AG04449 (cell line): Measurements from ENCODE around the gene CCDC187.

Experiments
- CTCF ChIA-PET: fragments of 350-600 bp; formaldehyde crosslinking; extraction: SDS; loops from one replicate; lab custom pipeline; 2021; ENCODE audit warnings: antibody characterized with exemption; lab: Yijun Ruan, JAX
- POLR2A ChIA-PET: fragments of 400-600, 350-600 bp; formaldehyde crosslinking; extraction: SDS; loops from one replicate; lab custom pipeline; 2020; ENCODE audit warnings: antibody characterized with exemption, inconsistent platforms; lab: Yijun Ruan, JAX
- DNase-seq: peaks from one replicate; pipeline ENCODE4 v3.0.0-alpha.2; 2010; ENCODE audit warnings: low read depth, low spot score
- H3K4me3 ChIP-seq: 2 replicates; pipeline ENCODE4 v1.5.1; 2011; ENCODE audit warnings: low read depth, mild to moderate bottlenecking, control low read depth, low read length
- CTCF ChIP-seq: IDR thresholded peaks from one replicate; pipeline ENCODE4 v1.5.1; 2011; ENCODE audit warnings: mild to moderate bottlenecking, moderate library complexity, low read length, control low read depth, inconsistent platforms; ENCODE audit not compliant: insufficient read depth; ENCODE audit errors: missing control alignments

CCDC187 gene

DNA sequence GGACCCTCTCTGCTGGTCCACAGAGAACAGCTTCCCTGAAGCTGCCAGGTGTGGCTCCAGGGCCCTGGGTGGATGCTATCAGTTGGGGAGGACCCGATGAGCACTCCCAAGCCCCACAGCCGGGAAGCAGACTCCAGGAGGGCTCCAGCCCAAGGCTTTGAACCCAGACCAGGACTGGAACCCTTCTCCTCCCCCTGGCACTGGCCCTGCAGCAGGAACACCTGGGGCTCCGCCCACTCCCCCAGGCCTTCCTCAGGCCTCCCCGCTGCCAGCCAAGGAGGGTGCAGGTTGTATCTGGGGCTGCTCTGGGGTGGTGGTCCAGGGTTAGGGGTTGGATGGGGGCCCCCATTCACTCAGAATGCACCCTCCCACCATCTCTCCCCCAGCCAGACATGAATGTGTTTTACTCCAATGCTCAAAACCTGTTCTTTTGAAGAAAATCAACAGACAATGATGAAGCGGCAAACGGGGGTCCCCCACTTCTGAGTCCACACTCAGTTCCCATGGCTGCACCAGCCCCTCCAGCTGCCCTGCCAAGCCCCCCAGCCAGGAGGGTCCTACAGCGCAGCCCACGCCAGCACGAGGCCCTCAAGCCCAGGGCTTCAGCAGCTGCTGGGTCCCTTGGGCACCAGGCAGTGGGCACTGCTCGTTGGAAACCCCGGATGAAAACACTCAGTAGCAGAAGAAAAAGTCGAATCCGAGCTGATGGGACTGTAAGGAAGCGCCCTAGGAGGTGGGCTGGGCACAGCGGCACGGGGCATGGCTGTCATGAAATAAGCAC, 23.2 kb downstream of the CCDC187 start:
- POLR2A ChIA-PET: no interaction called here
- TF ChIP-seq CTCF: no peak
- no peak overlapping the region for H3K4me3 ChIP-seq
- no peak for DNase-seq
- CTCF ChIA-PET: interaction anchor here (0.8 to 4.4 kb wide), 3 partner anchors 8 to 111 kb away, joined by 3 to 36 read pairs (median 6); no protein-coding TSS in a partner anchor

GRCh38 chr9:136279471-136279870, 24.4 kb downstream of the CCDC187 start:
- no peak overlapping the region for H3K4me3 ChIP-seq
- TF ChIP-seq CTCF: no peak
- POLR2A ChIA-PET: interaction anchor here (0.6 kb wide), 1 partner anchor 22 kb away, joined by 4 read pairs; no protein-coding TSS in a partner anchor
- no peak for DNase-seq
- CTCF ChIA-PET: interaction anchor here (1.0 to 4.0 kb wide), 6 partner anchors 7 to 144 kb away, joined by 3 to 30 read pairs (median 6); no protein-coding TSS in a partner anchor

DNA sequence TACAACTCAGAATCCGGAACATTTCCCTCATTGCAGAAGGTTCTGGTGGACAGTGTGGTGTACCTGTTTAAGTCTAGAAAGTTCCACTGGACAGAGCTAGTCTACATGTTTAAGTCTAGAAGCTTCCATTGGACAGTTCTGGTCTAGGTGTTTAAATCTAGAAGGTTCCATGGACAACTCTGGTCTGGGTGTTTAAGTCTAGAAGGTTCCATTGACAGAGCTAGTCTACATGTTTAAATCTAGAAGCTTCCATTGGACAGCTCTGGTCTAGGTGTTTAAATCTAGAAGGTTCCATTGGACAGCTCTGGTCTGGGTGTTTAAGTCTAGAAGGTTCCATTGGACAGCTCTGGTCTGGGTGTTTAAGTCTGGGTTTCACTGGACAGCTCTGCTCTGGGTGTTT, 25.0 kb downstream of the CCDC187 start:
- no peak for DNase-seq
- no peak for TF ChIP-seq CTCF
- CTCF ChIA-PET: interaction anchor here (1.0 to 4.0 kb wide), 7 partner anchors 8 to 143 kb away, joined by 3 to 30 read pairs (median 4); no protein-coding TSS in a partner anchor
- POLR2A ChIA-PET: interaction anchor here (0.6 to 0.9 kb wide), 2 partner anchors 12 to 23 kb away, joined by 3 to 4 read pairs; no protein-coding TSS in a partner anchor
- no peak overlapping the region for H3K4me3 ChIP-seq

GRCh38 chr9:136278221-136278620, 25.7 kb downstream of the CCDC187 start:
- ChIA-PET CTCF (interaction anchor here (1.0 to 4.0 kb wide), 6 partner anchors 9 to 142 kb away, joined by 3 to 30 read pairs (median 6); no protein-coding TSS in a partner anchor), POLR2A (interaction anchor here (0.6 to 0.9 kb wide), 2 partner anchors 11 to 82 kb away, joined by 3 read pairs; no protein-coding TSS in a partner anchor)
- H3K4me3 ChIP-seq: no peak overlapping the region
- TF ChIP-seq CTCF: no peak
- DNase-seq: no peak

DNA sequence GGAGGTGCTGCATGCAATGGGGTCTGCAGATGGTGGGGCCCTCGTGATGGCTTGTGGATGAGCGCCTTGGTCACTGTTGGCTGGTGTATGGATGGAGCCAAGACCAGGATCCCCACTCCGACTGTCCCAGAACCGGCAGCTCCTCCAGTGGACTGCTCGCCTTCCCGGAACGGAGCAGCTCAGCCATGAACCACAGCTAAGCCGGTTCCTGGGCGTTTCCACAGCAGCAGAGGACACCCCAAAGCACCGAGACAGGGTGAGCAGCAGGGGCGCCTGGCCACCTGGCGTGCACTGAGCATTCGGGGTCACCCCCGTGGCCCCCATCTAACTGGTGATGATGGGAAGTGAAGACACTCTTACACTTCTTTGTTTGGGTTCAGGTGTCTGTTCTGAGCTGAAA, 26.1 kb downstream of the CCDC187 start:
- ChIA-PET CTCF (interaction anchor here (1.0 to 4.0 kb wide), 4 partner anchors 9 to 109 kb away, joined by 4 to 30 read pairs (median 8); no protein-coding TSS in a partner anchor), POLR2A (interaction anchor here (0.6 kb wide), 1 partner anchor 81 kb away, joined by 3 read pairs; no protein-coding TSS in a partner anchor)
- H3K4me3 ChIP-seq: no peak overlapping the region
- TF ChIP-seq CTCF: no peak
- DNase-seq: no peak

DNA sequence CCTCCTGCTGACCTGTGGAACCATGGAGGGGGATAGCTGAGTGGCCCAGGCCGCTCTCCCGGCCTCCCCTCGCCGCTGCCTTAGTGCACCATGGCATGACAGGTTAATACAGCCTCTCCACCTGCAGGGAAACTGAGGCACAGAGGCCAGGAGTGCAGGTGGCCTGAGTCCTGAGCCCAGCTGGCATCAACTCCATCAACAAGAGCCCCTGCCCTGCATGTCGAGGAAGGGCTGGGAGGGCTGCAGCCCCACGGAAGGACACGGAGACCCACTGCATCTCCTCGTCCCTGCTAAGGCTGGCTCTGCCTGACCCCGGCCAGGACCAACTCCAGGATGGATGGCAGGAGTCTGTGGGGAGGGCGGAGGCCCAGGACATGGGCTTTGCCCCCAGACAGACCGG, 27.2 kb downstream of the CCDC187 start:
- POLR2A ChIA-PET: no interaction called here
- no peak for TF ChIP-seq CTCF
- no peak overlapping the region for H3K4me3 ChIP-seq
- DNase-seq: no peak
- CTCF ChIA-PET: interaction anchor here (4.0 kb wide), 1 partner anchor 8 kb away, joined by 30 read pairs; no protein-coding TSS in a partner anchor
